Mesothelial cell of epicardium (in vitro differentiated cells): ENCODE results near the gene HOXB6. TPM values are rescaled to one million over a fixed set of nuclear protein-coding genes. Genes with fewer than 3 reads are reported as not detected.

Experiments used
- DNase-seq, 2 experiments: peaks; one replicate each; pipeline ENCODE4 v3.0.0; 2021; ENCODE audit warnings: low spot score in 2 of 2; ENCODE audit not compliant: unreplicated experiment in 2 of 2
- H3K27ac Mint-ChIP-seq: 2 replicates; pipeline ENCODE4 v1.8.0; 2021; ENCODE audit warnings: mixed read lengths
- H3K27me3 Mint-ChIP-seq: 2 replicates; pipeline ENCODE4 v1.8.0; 2021; ENCODE audit warnings: low read depth, mixed read lengths
- H3K36me3 Mint-ChIP-seq: 2 replicates; pipeline ENCODE4 v1.8.0; 2021; ENCODE audit warnings: mixed read lengths
- H3K4me1 Mint-ChIP-seq: 2 replicates; pipeline ENCODE4 v1.8.0; 2021; ENCODE audit warnings: mixed read lengths
- H3K4me3 Mint-ChIP-seq: 2 replicates; pipeline ENCODE4 v1.8.0; 2021; ENCODE audit warnings: mild to moderate bottlenecking, moderate library complexity, mixed read lengths
- H3K9me3 Mint-ChIP-seq: 2 replicates; pipeline ENCODE4 v1.8.0; 2021; ENCODE audit warnings: mixed read lengths
- CTCF ChIP-seq: fragments of 200-600 bp; sonication (generic); IDR thresholded peaks from one replicate; pipeline ENCODE4 v1.5.0; 2021; ENCODE audit warnings: antibody characterized with exemption; ENCODE audit not compliant: unreplicated experiment
- total RNA-seq: library from RNA; stranded (reverse); gene quantifications from 3 replicates; pipeline ENCODE4 v1.2.1, GENCODE V29; 2021

The HOXB6 gene
- total RNA-seq, 1 donor from 2014 or later: 59.7 TPM

- peaks cover 17% of the 10 kb centered on the region for H3K36me3 Mint-ChIP-seq
- TF ChIP-seq CTCF: no peak
- no peaks in the 10 kb centered on the region for H3K9me3 Mint-ChIP-seq
- H3K4me3 Mint-ChIP-seq: no peak overlapping the region
- no peak for DNase-seq
- H3K27ac Mint-ChIP-seq: no peak overlapping the region
- H3K27me3 Mint-ChIP-seq: no peaks in the 10 kb centered on the region
- peaks cover 53% of the 10 kb centered on the region for H3K4me1 Mint-ChIP-seq
Measured at GRCh38 chr17:48569240-48569582, 35.6 kb downstream of the HOXB6 start.

GRCh38 chr17:48568499-48569239, 36.1 kb downstream of the HOXB6 start:
- TF ChIP-seq CTCF: no peak
- no peak overlapping the region for H3K27ac Mint-ChIP-seq
- peaks cover 13% of the 10 kb centered on the region for H3K36me3 Mint-ChIP-seq
- no peaks in the 10 kb centered on the region for H3K27me3 Mint-ChIP-seq
- no peak overlapping the region for H3K4me3 Mint-ChIP-seq
- H3K9me3 Mint-ChIP-seq: no peaks in the 10 kb centered on the region
- peaks cover 50% of the 10 kb centered on the region for H3K4me1 Mint-ChIP-seq
- DNase-seq: no peak

- Mint-ChIP-seq H3K27ac (no peak overlapping the region), H3K4me1 (peaks cover 50% of the 10 kb centered on the region), H3K4me3 (no peak overlapping the region), H3K27me3 (no peaks in the 10 kb centered on the region), H3K36me3 (peaks cover 9% of the 10 kb centered on the region), H3K9me3 (no peaks in the 10 kb centered on the region)
- no peak for TF ChIP-seq CTCF
- DNase-seq: no peak
Measured at GRCh38 chr17:48567646-48568354, 37.0 kb downstream of the HOXB6 start.

- DNase-seq: no peak
- no peak for TF ChIP-seq CTCF
- Mint-ChIP-seq H3K27me3 (no peaks in the 10 kb centered on the region), H3K27ac (no peak overlapping the region), H3K9me3 (no peaks in the 10 kb centered on the region), H3K4me1 (peaks cover 50% of the 10 kb centered on the region), H3K36me3 (peaks cover 6% of the 10 kb centered on the region), H3K4me3 (no peak overlapping the region)
Measured at GRCh38 chr17:48567209-48567608, 37.6 kb downstream of the HOXB6 start.

GRCh38 chr17:48566717-48567116, 38.1 kb downstream of the HOXB6 start:
- TF ChIP-seq CTCF: no peak
- Mint-ChIP-seq H3K36me3 (peaks cover 7% of the 10 kb centered on the region), H3K4me1 (peaks cover 50% of the 10 kb centered on the region), H3K9me3 (no peaks in the 10 kb centered on the region), H3K27ac (no peak overlapping the region), H3K4me3 (no peak overlapping the region), H3K27me3 (no peaks in the 10 kb centered on the region)
- DNase-seq: no peak
